ENCODE results near the gene ATP8B3. TPM values are rescaled to one million over a fixed set of nuclear protein-coding genes. Genes with fewer than 3 reads are reported as not detected.

ATP8B3 gene
- total RNA-seq, 1 donor from 2014 or later: 3.0 TPM

DNA sequence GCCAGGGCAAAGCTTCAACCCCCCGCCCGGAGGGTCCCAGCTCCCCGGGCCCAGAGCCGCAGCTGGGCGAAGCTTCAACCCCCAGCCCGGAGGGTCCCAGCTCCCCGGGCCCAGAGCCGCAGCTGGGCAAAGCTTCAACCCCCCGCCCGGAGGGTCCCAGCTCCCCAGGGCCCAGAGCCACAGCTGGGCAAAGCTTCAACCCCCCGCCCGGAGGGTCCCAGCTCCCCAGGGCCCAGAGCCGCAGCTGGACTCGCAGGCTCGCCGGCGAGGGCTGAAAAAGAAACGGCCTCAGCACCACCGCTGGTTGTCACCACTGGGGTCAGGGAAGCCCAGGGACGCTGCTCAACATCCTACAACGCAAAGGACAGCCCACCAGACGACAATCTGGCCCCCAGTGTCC is 31.0 kb upstream of the ATP8B3 start:
- DNase-seq (ENCODE audit: low read depth) (no peak), FAIRE-seq (no peak)
- H3K4me1 ChIP-seq (ENCODE audit: insufficient read depth, low read length): peaks cover 14% of the 10 kb centered on the region
- no peak overlapping the region for H3K4me3 Mint-ChIP-seq (ENCODE audit: unreplicated experiment)
- no peak overlapping the region for H3K4me3 ChIP-seq (ENCODE audit: insufficient read depth, low read depth, low read length)
- H2AFZ ChIP-seq (ENCODE audit: low read depth, low read length): no peak overlapping the region
- no peak overlapping the region for H3K27ac Mint-ChIP-seq (ENCODE audit: unreplicated experiment)
- no peaks in the 10 kb centered on the region for H3K9me3 ChIP-seq (ENCODE audit: insufficient read depth, low read depth, low read length)
- H3K27me3 ChIP-seq (ENCODE audit: insufficient read depth, low read length): no peaks in the 10 kb centered on the region
- no peaks in the 10 kb centered on the region for H3K36me3 Mint-ChIP-seq (ENCODE audit: low read depth, unreplicated experiment)
- H3K4me2 ChIP-seq (ENCODE audit: low read length): no peak overlapping the region
- no peak overlapping the region for H3K9ac ChIP-seq (ENCODE audit: low read length)
- no peaks in the 10 kb centered on the region for H3K9me3 Mint-ChIP-seq (ENCODE audit: unreplicated experiment)
- H4K20me1 ChIP-seq (ENCODE audit: insufficient read depth, low read length): peaks cover 96% of the 10 kb centered on the region
- no peaks in the 10 kb centered on the region for H3K36me3 ChIP-seq (ENCODE audit: insufficient read depth, low read length)
- H3K27ac ChIP-seq (ENCODE audit: low read depth, low read length): no peak overlapping the region
- peaks cover 15% of the 10 kb centered on the region for H3K4me1 Mint-ChIP-seq (ENCODE audit: low read depth, unreplicated experiment)
- H3K79me2 ChIP-seq (ENCODE audit: insufficient read depth, low read length): peaks cover 97% of the 10 kb centered on the region
- no peaks in the 10 kb centered on the region for H3K27me3 Mint-ChIP-seq (ENCODE audit: low read depth, unreplicated experiment)
- TF ChIP-seq CTCF (IDR thresholded peaks at IDR 0.05; ENCODE audit: insufficient read depth, low read depth, low read length) (no peak), EZH2 (IDR thresholded peaks at IDR 0.05; ENCODE audit: insufficient read depth, low read length) (no peak)

DNA sequence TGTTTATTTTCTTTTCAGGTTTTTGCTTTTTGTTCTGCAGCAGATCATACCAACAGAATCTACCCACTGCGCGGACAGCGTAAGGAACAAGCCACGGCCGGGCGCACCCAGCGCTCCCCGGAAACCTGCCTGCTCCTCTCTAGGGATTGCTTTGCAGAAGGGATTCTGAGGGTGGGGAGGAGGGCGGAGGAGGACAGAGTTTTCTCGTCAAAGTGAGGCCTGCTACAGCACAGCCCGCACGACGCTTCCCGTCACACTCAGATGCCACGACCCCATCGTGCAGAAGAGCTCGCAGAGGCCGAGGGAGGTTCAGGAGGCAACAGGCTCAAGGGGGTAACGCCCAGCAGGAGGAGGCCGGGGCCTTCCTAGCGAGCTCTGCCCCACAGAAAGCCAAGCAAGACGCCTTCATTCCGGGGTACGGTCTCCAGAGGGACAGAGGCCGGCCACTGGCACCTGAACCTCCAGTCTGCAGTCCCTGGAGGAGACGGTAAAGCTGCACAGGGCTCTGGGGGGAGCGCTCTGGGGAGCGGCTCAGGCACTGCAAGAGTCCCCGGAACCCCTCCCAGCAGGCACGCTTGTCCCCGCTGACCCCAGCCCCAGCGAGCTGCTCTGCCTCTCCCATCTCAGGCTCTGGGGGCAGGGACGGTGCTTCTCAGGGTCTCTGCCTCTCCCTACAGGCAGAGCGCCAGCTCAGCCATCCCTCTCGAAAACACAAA is 29.3 kb upstream of the ATP8B3 start:
- Histone ChIP-seq H3K27me3 (ENCODE audit: insufficient read depth, low read length) (no peaks in the 10 kb centered on the region), H3K79me2 (ENCODE audit: insufficient read depth, low read length) (peaks cover 95% of the 10 kb centered on the region), H2AFZ (ENCODE audit: low read depth, low read length) (no peak overlapping the region), H3K4me2 (ENCODE audit: low read length) (no peak overlapping the region), H3K9me3 (ENCODE audit: insufficient read depth, low read depth, low read length) (no peaks in the 10 kb centered on the region), H3K9ac (ENCODE audit: low read length) (no peak overlapping the region), H4K20me1 (ENCODE audit: insufficient read depth, low read length) (peaks cover 99% of the 10 kb centered on the region), H3K36me3 (ENCODE audit: insufficient read depth, low read length) (no peaks in the 10 kb centered on the region), H3K27ac (ENCODE audit: low read depth, low read length) (no peak overlapping the region), H3K4me3 (ENCODE audit: insufficient read depth, low read depth, low read length) (no peak overlapping the region), H3K4me1 (ENCODE audit: insufficient read depth, low read length) (peaks cover 1% of the 10 kb centered on the region)
- no peak for TF ChIP-seq EZH2 (IDR thresholded peaks at IDR 0.05; ENCODE audit: insufficient read depth, low read length)
- no peak for TF ChIP-seq CTCF (IDR thresholded peaks at IDR 0.05; ENCODE audit: insufficient read depth, low read depth, low read length)
- Mint-ChIP-seq H3K27me3 (ENCODE audit: low read depth, unreplicated experiment) (no peaks in the 10 kb centered on the region), H3K4me1 (ENCODE audit: low read depth, unreplicated experiment) (peaks cover 10% of the 10 kb centered on the region), H3K4me3 (ENCODE audit: unreplicated experiment) (no peak overlapping the region), H3K9me3 (ENCODE audit: unreplicated experiment) (no peaks in the 10 kb centered on the region), H3K27ac (ENCODE audit: unreplicated experiment) (no peak overlapping the region), H3K36me3 (ENCODE audit: low read depth, unreplicated experiment) (no peaks in the 10 kb centered on the region)
- FAIRE-seq (no peak), DNase-seq (ENCODE audit: low read depth) (no peak)

GRCh38 chr19:1840541-1841115 is 28.6 kb upstream of the ATP8B3 start:
- Mint-ChIP-seq H3K9me3 (ENCODE audit: unreplicated experiment) (no peaks in the 10 kb centered on the region), H3K4me1 (ENCODE audit: low read depth, unreplicated experiment) (peaks cover 8% of the 10 kb centered on the region), H3K36me3 (ENCODE audit: low read depth, unreplicated experiment) (no peaks in the 10 kb centered on the region), H3K27ac (ENCODE audit: unreplicated experiment) (no peak overlapping the region), H3K4me3 (ENCODE audit: unreplicated experiment) (no peak overlapping the region), H3K27me3 (ENCODE audit: low read depth, unreplicated experiment) (no peaks in the 10 kb centered on the region)
- no peak overlapping the region for H3K4me2 ChIP-seq (ENCODE audit: low read length)
- TF ChIP-seq CTCF (IDR thresholded peaks at IDR 0.05; ENCODE audit: insufficient read depth, low read depth, low read length) (no peak), EZH2 (IDR thresholded peaks at IDR 0.05; ENCODE audit: insufficient read depth, low read length) (no peak)
- H3K79me2 ChIP-seq (ENCODE audit: insufficient read depth, low read length): peaks cover 95% of the 10 kb centered on the region
- no peaks in the 10 kb centered on the region for H3K4me1 ChIP-seq (ENCODE audit: insufficient read depth, low read length)
- no peak overlapping the region for H2AFZ ChIP-seq (ENCODE audit: low read depth, low read length)
- no peaks in the 10 kb centered on the region for H3K36me3 ChIP-seq (ENCODE audit: insufficient read depth, low read length)
- H3K27me3 ChIP-seq (ENCODE audit: insufficient read depth, low read length): no peaks in the 10 kb centered on the region
- H3K27ac ChIP-seq (ENCODE audit: low read depth, low read length): no peak overlapping the region
- H3K4me3 ChIP-seq (ENCODE audit: insufficient read depth, low read depth, low read length): no peak overlapping the region
- H3K9me3 ChIP-seq (ENCODE audit: insufficient read depth, low read depth, low read length): no peaks in the 10 kb centered on the region
- H3K9ac ChIP-seq (ENCODE audit: low read length): no peak overlapping the region
- FAIRE-seq (no peak), DNase-seq (ENCODE audit: low read depth) (no peak)
- H4K20me1 ChIP-seq (ENCODE audit: insufficient read depth, low read length): peaks cover 99% of the 10 kb centered on the region
